Stomach (tissue), 4 donors: ENCODE measurements around the gene NABP1.

Source experiments
- CTCF ChIP-seq, 7 experiments: fragments of 450-650 bp in 4 of 7; fragments of 200-600 bp in 3 of 7; sonication (generic) in 3 of 7; IDR thresholded peaks; one replicate each; pipeline ENCODE4 v1.5.1; 2016 to 2019; ENCODE audit warnings: antibody characterized with exemption in 7 of 7, control low read depth in 2 of 7, mild to moderate bottlenecking in 1 of 7
- EP300 ChIP-seq: sonication (generic); formaldehyde crosslinking; IDR thresholded peaks from one replicate; pipeline ENCODE4 v1.6.1; 2017; ENCODE audit warnings: antibody characterized with exemption
- POLR2A ChIP-seq, 4 donors: fragments of 450-650 bp; IDR thresholded peaks; one replicate each; pipeline ENCODE4 v1.6.1; 2016; ENCODE audit warnings: antibody characterized with exemption in 4 of 4, control low read depth in 2 of 4, mild to moderate bottlenecking in 1 of 4, moderate library complexity in 1 of 4
- POLR2AphosphoS5 ChIP-seq, 3 donors: sonication (generic); formaldehyde crosslinking; IDR thresholded peaks; one replicate each; pipeline ENCODE4 v1.6.1; 2016; ENCODE audit warnings: antibody characterized with exemption in 3 of 3

GRCh38 chr2:191690327-191690726, 12.4 kb downstream of the NABP1 start:
- TF ChIP-seq POLR2A (IDR thresholded peaks at IDR 0.05) (no peak), EP300 (no peak), POLR2AphosphoS5 (IDR thresholded peaks at IDR 0.05) (no peak), CTCF (IDR thresholded peaks at IDR 0.05) (no peak)
